HG03354 (cell line): ENCODE results near the gene TBC1D10B.

Source experiments
- ATAC-seq: cut with Tn5 transposase; IDR thresholded peaks from one replicate; pipeline ENCODE4 v1.9.1; 2021; ENCODE audit warnings: mild to moderate bottlenecking; ENCODE audit not compliant: unreplicated experiment, poor library complexity, severe bottlenecking

The TBC1D10B gene

GRCh38 chr16:30377050-30377811 is 6.9 kb upstream of the TBC1D10B start:
- no peak for ATAC-seq

- no peak for ATAC-seq
Measured at GRCh38 chr16:30376461-30376902, 6.2 kb upstream of the TBC1D10B start.

GRCh38 chr16:30375864-30376263 is 5.6 kb upstream of the TBC1D10B start:
- ATAC-seq, result no peak

- no peak for ATAC-seq
Measured at GRCh38 chr16:30374538-30374937, 4.2 kb upstream of the TBC1D10B start, which contains the start of gene MYL11. MYL11 (plus strand) TSS chr16:30374802; CDS start chr16:30374858, 56 bp downstream.

- ATAC-seq, result no peak
Measured at GRCh38 chr16:30372725-30373124, 2.4 kb upstream of the TBC1D10B start.

GRCh38 chr16:30372038-30372712 is 1.9 kb upstream of the TBC1D10B start:
- ATAC-seq, result no peak

- no peak for ATAC-seq
Measured at GRCh38 chr16:30371248-30371816, 1.0 kb upstream of the TBC1D10B start.

GRCh38 chr16:30369938-30370455 is 297 bp downstream of the TBC1D10B start:
- ATAC-seq, result peak; percentile 16

- ATAC-seq, result no peak
Measured at GRCh38 chr16:30369091-30369937, 980 bp downstream of the TBC1D10B start.

GRCh38 chr16:30368792-30369090 is 1.6 kb downstream of the TBC1D10B start:
- no peak for ATAC-seq

- ATAC-seq, result no peak
Measured at GRCh38 chr16:30368122-30368791, 2.0 kb downstream of the TBC1D10B start.

- no peak for ATAC-seq
Measured at GRCh38 chr16:30367349-30368009, 2.8 kb downstream of the TBC1D10B start.

GRCh38 chr16:30366511-30366910 is 3.8 kb downstream of the TBC1D10B start:
- no peak for ATAC-seq

- no peak for ATAC-seq
Measured at GRCh38 chr16:30365200-30365599, 5.1 kb downstream of the TBC1D10B start.

- no peak for ATAC-seq
Measured at GRCh38 chr16:30361180-30361579, 9.1 kb downstream of the TBC1D10B start.

- ATAC-seq, result no peak
Measured at GRCh38 chr16:30359871-30360170, 10.5 kb downstream of the TBC1D10B start.

GRCh38 chr16:30358990-30359870 is 11.1 kb downstream of the TBC1D10B start:
- ATAC-seq, result no peak

GRCh38 chr16:30358577-30358936 is 11.7 kb downstream of the TBC1D10B start:
- no peak for ATAC-seq
